GM10847 (cell line): ENCODE data around the gene TRIM40.

Experiments used
- POLR2A ChIP-seq: IDR thresholded peaks from 2 replicates; pipeline ENCODE4 v1.6.1; 2011; ENCODE audit not compliant: insufficient read length; ENCODE audit errors: extremely low read depth

The TRIM40 gene

GRCh38 chr6:30152016-30152673 lies 16.2 kb downstream of the TRIM40 start:
- no peak for TF ChIP-seq POLR2A

- no peak for TF ChIP-seq POLR2A
These were observed 17.1 kb downstream of the TRIM40 start for GRCh38 chr6:30152910-30153610.

GRCh38 chr6:30154061-30154460 lies 18.1 kb downstream of the TRIM40 start:
- no peak for TF ChIP-seq POLR2A

- no peak for TF ChIP-seq POLR2A
These were observed 19.0 kb downstream of the TRIM40 start for GRCh38 chr6:30154709-30155519.

DNA sequence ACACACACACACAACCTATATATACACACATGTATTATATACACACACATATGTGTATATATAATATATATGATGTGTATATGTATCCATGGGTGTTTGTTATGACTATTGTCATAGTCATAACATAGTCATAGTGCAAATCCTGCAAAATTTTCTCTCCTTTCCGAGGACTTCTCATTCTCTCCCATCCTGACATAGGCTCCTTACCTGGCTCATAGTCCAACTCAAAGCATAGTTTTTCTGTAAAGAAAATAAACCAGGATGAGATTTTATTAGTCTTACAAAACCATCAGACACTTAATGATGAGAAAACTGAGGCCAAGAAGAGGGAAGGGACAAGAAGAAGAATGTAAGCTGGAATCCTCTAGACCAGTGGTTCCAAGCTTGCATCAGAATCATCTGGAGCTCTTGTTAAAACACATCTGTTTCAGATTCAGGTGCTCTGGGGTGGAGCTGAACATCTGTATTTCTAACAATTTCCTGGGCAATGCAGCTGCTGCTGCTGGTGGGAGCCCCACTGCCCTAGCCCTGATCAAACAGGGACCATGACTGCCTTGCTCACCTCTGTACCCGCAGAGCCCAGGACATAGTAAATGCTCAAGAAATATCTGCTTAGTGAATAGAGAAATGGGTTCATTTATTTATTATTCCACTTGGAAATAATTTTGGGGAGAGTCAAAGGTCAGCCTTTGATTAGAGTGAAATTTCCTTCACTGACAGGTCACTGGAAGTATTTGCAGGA lies 19.8 kb downstream of the TRIM40 start:
- no peak for TF ChIP-seq POLR2A

DNA sequence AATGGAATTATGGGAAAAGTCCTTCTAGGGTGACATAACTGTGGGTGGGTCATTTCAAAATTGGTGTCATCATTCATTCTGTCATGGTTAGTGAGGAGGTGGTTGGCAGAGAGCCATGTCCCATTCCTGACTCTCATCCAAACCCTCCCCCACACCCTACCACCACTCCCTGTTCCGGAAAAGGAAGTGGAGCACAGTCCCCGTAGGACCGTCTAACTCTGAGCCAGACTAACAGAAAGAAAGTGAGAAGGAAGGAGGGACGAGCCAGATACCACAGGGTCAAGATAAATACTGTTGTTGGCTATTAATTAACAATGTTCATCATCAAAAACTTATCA lies 20.3 kb downstream of the TRIM40 start:
- TF ChIP-seq POLR2A = no peak

GRCh38 chr6:30156774-30157173 lies 20.8 kb downstream of the TRIM40 start:
- no peak for TF ChIP-seq POLR2A

DNA sequence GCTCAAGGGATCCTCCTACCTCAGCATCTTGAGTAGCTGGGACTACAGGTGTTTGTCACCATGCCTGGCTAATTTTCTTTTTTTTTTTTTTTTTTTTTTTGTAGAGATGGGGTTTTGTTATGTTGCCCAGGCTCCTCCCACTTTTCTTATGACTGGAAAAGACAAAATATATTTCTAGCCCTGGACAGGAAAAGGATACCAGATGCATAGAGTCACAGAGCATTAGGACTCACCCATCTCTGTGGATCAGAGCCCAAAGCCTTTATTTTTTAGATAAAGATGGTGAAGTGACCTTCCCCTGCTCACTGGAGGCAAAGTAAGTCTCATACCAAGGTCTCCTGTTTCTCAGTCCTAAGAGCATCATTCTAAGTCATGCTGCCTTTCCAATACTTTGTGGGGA lies 21.6 kb downstream of the TRIM40 start:
- no peak for TF ChIP-seq POLR2A

- TF ChIP-seq POLR2A = no peak
These were observed 22.1 kb downstream of the TRIM40 start for GRCh38 chr6:30157999-30158398.

- no peak for TF ChIP-seq POLR2A
These were observed 22.6 kb downstream of the TRIM40 start for GRCh38 chr6:30158475-30159040.

- TF ChIP-seq POLR2A = no peak
These were observed 24.3 kb downstream of the TRIM40 start for GRCh38 chr6:30160008-30160784.

DNA sequence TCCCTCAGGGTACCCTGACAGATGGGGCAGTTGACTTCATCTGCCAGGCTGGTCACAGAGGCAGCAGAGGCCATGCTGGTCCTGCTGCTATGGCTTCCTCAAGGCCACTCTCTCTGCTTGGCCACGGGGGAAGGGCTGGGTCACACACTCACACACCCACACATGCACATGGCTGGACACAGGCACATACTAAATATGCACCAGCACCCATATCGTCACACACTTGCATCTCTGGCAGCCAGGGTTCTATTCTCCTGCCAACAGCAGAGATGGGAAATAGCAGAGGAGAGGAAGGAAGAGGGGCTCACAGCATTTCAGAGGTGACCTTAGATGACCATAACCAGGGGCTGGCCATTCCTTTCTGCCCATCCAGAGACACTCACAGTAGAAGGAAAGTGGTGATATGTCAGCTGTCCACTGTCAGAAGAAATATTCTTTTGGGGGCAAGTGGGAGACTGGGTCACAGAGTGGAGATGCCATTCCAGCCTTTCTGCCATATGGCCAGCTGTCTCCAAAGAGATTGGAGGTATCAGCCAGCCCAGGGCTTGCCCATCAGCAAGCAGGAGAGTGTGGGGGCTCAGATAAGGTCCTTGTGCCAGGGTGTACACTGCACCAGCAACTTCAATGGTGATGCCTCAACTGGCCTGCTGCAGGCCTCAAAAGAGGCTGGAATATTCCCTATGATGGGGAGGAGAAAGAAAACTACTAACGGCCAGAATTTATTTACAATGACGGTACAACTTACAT lies 25.0 kb downstream of the TRIM40 start, which contains the start of gene TRIM10:
Gene TRIM10, minus strand, starts transcription at position 427 of the 747 bp plus-strand sequence. Its CDS starts 353 bp downstream, at position 74.
- TF ChIP-seq POLR2A = no peak

DNA sequence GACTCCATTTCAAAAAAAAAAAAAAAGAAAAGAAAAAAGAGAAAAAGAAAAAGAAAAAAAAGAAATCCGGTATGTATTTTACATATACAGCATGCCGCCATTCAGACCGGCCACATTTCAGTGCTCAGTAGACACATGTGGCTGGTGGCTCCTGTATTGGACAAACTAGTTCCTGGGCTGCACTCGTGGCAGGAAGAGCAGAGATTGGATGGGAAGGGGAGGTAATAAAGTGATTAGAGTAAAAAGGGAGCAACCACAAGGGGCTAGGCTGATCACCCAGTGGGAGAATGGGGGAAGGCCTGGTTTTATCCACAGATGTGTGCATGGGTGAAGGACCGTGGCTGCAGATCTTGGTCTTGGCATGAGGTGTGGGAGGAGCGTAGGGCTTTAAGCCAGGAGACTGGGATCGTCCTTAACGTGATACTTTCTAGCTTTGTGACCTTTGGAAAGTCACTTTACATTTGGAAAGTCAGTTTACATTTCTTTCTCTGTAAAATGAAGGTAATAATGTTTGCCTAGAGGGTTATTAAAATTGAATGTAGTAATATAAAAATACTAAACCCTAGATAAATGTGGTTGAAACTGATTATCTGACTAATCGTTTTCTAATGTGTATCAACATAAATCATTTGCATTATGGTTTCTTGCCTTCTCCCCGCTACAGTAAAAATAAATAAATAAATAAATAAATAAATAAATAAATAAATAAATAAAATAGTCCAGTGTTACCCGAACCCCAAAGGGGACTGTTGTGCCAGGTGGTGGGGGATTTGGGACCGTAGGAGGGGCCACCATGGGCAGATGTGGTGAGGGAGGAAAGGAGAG lies 26.5 kb downstream of the TRIM40 start:
- no peak for TF ChIP-seq POLR2A
